Testis (tissue), 3 donors: ENCODE measurements around the gene DDX51. TPM values are rescaled to one million over a fixed set of nuclear protein-coding genes. Genes with fewer than 3 reads are reported as not detected.
A peak's percentile ranks its signal among the peaks of the same experiment; 100 is the strongest.

ENCODE experiments used
- DNase-seq: peaks from one replicate; pipeline ENCODE4 v3.0.0-alpha.2; 2019
- H3K27ac ChIP-seq, 2 donors: fragments of 200-600 bp; sonication (generic); one replicate each; pipeline ENCODE4 v1.5.1; 2019
- H3K27me3 ChIP-seq: fragments of 200-600 bp; sonication (generic); one replicate; pipeline ENCODE4 v1.5.1; 2019
- H3K36me3 ChIP-seq: fragments of 200-600 bp; sonication (generic); one replicate; pipeline ENCODE4 v1.5.1; 2017; ENCODE audit warnings: low read depth; ENCODE audit errors: missing control alignments
- H3K4me1 ChIP-seq: fragments of 200-600 bp; sonication (generic); one replicate; pipeline ENCODE4 v1.5.1; 2019
- H3K4me3 ChIP-seq, 2 donors: fragments of 200-600 bp; sonication (generic); one replicate each; pipeline ENCODE4 v1.5.1; 2017 to 2019
- H3K9me3 ChIP-seq: fragments of 200-600 bp; sonication (generic); one replicate; pipeline ENCODE4 v1.5.1; 2017
- POLR2A ChIP-seq: fragments of 450-650 bp; IDR thresholded peaks from one replicate; pipeline ENCODE4 v1.6.1; 2017; ENCODE audit warnings: antibody characterized with exemption, mild to moderate bottlenecking, moderate library complexity
- WGBS, 2 donors: methylation state at CpG; one replicate each; pipeline ENCODE4 v1.1.5; 2018; 5-methylcytosine and 5-hydroxymethylcytosine counted together
- intact Hi-C: fragments of 100-400 bp; cut with DNase I; formaldehyde crosslinking; loops from one replicate; pipeline ENCODE4 v1.15.1; 2023; ENCODE audit warnings: low total_unique reads
- polyA plus RNA-seq: library from polyadenylated mRNA; stranded (reverse); fragments of 350-450 nt; fragmentation: Illumina TruSeq; extraction: RNeasy Lipid Tissue Mini Kit (QIAGEN cat#74804); gene quantifications from one replicate; pipeline ENCODE4 v1.2.3, GENCODE V29; 2014; ENCODE audit warnings: low read depth, low replicate concordance; ENCODE audit not compliant: insufficient read depth
- total RNA-seq, 2 donors: library from RNA; depleted of rRNA; stranded (reverse); fragments of >200 nt; gene quantifications; one replicate each; pipeline ENCODE4 v1.2.3, GENCODE V29; 2016
- TF ChIP-seq, protein P1 (sequence below), 3 experiments: fragments of 450-650 bp in 2 of 3; fragments of 200-600 bp in 1 of 3; sonication (generic) in 1 of 3; IDR thresholded peaks; one replicate each; pipeline ENCODE4 v1.5.1; 2016 to 2019; ENCODE audit warnings: antibody characterized with exemption in 3 of 3, mild to moderate bottlenecking in 2 of 3, moderate library complexity in 1 of 3

DDX51 gene
- total and polyA plus RNA-seq, 3 donors from 2014 or later = 18.8 to 32.8 (median 29.0) TPM

DNA sequence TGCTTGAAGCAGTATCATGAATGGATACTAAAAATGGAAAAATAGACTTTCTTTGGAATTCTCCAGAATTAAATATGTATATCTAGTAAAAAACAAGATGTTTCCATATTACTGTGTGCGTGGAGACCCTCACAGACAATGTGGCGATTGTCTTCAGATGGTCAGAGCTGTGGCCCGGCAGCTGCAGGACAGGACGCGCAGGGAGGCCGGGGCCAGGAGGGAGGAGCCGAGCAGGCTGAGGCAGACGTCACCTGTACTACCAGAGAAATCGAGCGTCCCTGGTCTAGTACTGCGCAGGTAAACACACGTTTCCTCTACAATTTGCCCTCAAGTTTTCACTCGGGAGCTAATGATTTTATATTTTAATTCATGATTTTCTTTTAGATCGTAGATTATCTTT lies 22.8 kb downstream of the DDX51 start:
- 92 to 95% methylated on average over 14 of the region's 14 CpGs for WGBS, 2 donors
- intact Hi-C loops = no loop called here
- no peak for DNase-seq
- Histone ChIP-seq H3K4me3 (no peak overlapping the region), H3K27me3 (no peaks in the 10 kb centered on the region), H3K4me1 (no peaks in the 10 kb centered on the region), H3K27ac (no peak overlapping the region), H3K36me3 (no peaks in the 10 kb centered on the region), H3K9me3 (no peaks in the 10 kb centered on the region)
- TF ChIP-seq, protein P1, sequence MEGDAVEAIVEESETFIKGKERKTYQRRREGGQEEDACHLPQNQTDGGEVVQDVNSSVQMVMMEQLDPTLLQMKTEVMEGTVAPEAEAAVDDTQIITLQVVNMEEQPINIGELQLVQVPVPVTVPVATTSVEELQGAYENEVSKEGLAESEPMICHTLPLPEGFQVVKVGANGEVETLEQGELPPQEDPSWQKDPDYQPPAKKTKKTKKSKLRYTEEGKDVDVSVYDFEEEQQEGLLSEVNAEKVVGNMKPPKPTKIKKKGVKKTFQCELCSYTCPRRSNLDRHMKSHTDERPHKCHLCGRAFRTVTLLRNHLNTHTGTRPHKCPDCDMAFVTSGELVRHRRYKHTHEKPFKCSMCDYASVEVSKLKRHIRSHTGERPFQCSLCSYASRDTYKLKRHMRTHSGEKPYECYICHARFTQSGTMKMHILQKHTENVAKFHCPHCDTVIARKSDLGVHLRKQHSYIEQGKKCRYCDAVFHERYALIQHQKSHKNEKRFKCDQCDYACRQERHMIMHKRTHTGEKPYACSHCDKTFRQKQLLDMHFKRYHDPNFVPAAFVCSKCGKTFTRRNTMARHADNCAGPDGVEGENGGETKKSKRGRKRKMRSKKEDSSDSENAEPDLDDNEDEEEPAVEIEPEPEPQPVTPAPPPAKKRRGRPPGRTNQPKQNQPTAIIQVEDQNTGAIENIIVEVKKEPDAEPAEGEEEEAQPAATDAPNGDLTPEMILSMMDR (IDR thresholded peaks at IDR 0.05) = no peak
- no peak for TF ChIP-seq POLR2A

DNA sequence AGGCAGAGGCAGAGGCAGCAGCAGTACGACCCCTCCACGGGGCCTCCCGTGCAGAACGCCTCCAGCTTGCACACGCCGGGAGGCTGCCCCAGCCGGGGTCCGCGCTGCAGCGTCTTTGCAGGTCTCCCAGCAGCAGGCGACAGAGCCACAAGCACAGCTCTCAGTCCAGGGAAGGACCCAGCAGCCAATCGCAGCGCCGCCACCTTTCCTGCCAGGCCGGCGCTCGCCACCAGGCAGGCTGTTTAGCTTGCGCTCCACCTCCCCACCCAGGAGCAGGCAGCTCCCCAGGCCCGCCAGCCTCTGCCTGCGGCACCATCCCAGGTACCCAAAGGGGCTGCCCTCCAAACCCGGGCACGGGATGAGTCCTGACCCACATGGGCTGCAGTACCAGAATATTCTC lies 25.2 kb downstream of the DDX51 start:
- intact Hi-C loops = no loop called here
- H3K9me3 ChIP-seq = no peaks in the 10 kb centered on the region
- WGBS, 2 donors = 32 to 78% methylated on average over 10 to 22 of the region's 22 CpGs
- H3K4me1 ChIP-seq = no peaks in the 10 kb centered on the region
- no peaks in the 10 kb centered on the region for H3K36me3 ChIP-seq
- H3K27me3 ChIP-seq = no peaks in the 10 kb centered on the region
- H3K4me3 ChIP-seq = peak overlapping the region in 1 of 2 donors; percentile 10
- H3K27ac ChIP-seq = no peak overlapping the region
- no peak for TF ChIP-seq POLR2A
- TF ChIP-seq, protein P1 (IDR thresholded peaks at IDR 0.05) = no peak
- peak; percentile 8 for DNase-seq

DNA sequence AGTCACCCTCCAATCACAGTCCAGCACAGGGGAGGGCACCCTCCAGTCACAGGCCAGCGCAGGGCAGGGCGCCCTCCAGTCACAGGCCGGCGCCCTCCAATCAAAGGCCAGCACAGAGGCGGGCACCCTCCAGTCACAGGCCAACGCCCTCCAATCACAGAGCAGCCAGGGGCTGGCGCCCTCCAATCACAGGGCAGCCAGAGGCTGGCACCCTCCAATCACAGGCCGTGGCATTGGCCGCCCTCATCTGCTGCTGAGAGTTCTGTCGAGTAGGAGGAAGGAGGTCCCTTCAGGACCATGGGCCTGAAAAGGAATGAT lies 26.6 kb downstream of the DDX51 start:
- no peak for TF ChIP-seq POLR2A
- TF ChIP-seq, protein P1 (IDR thresholded peaks at IDR 0.05) = no peak
- no peak overlapping the region for H3K27ac ChIP-seq
- H3K4me1 ChIP-seq = no peaks in the 10 kb centered on the region
- WGBS, 2 donors = 67 to 72% methylated on average over 4 to 10 of the region's 10 CpGs
- no peaks in the 10 kb centered on the region for H3K9me3 ChIP-seq
- H3K4me3 ChIP-seq = peak overlapping the region in 1 of 2 donors; percentile 53
- no peaks in the 10 kb centered on the region for H3K27me3 ChIP-seq
- H3K36me3 ChIP-seq = no peaks in the 10 kb centered on the region
- intact Hi-C loops = no loop called here
- peak; percentile 84 for DNase-seq

DNA sequence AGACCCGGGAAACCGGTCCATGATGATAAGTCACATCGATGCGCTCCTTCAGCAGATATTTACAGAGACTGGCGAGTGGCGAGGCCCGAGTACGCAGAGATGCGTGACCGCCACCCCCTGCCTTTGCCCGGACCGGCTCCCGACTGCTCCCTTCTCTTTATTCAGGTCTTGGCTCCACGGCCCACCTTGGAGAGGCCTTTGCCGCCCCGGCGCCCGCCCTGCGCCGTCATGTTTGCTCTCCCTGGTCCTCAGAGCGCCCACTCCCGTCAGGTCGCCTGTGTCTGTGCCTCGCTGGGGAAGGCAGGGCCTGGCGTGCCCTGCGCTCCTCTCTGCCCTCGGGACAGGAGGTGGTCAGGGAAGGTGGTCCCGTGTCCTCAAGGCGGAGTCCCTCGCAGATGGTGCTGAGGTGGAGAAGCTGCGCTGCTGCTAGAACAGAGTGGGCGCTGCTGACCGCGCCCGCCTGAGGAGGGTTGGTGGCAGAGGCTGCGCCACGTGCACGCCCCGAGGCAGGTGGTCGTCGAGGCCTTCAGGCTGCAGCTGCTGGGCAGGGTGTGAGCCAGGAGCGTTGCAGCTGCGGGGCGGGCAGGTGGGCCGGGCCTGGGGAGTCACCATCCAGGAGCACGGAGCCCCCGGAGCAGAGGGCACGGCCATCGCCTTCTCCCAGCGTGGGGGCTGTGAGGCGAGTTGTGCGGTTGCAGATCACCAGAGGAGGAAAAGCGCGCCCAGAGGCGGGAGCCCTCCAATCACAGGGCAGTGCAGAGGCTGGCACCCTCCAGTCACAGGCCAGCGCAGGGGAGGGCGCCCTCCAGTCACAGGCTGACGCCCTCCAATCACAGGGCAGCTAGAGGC lies 27.2 kb downstream of the DDX51 start:
- intact Hi-C loops = no loop called here
- no peak overlapping the region for H3K27ac ChIP-seq
- H3K27me3 ChIP-seq = no peaks in the 10 kb centered on the region
- H3K9me3 ChIP-seq = no peaks in the 10 kb centered on the region
- no peaks in the 10 kb centered on the region for H3K36me3 ChIP-seq
- peak overlapping the region; percentile 39 to 53 for H3K4me3 ChIP-seq
- 55 to 82% methylated on average over 31 to 58 of the region's 58 CpGs for WGBS, 2 donors
- DNase-seq = peak; percentile 12
- TF ChIP-seq POLR2A = no peak
- TF ChIP-seq, protein P1 (IDR thresholded peaks at IDR 0.05) = no peak
- H3K4me1 ChIP-seq = peaks cover 2% of the 10 kb centered on the region

DNA sequence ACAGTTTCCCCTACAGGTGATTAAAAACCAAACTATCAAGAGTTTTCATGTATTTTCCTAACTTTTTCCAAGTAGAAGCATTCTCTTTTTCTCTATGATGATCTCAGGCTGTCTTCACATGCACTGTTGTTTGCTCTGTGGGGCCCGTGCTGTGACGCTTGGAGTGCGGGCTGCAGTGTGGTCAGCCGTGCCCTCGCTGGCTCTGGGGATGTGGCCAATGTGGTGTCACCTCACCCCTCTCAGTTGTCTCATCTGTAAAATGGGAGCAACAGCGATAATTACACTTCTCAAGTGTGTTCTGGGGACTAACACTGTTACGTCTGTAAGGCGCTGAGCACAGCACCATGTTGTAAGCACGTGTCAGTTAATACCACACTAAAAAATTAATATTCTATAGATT lies 28.6 kb downstream of the DDX51 start:
- no peak overlapping the region for H3K27ac ChIP-seq
- H3K4me1 ChIP-seq = peaks cover 7% of the 10 kb centered on the region
- no peak overlapping the region for H3K4me3 ChIP-seq
- intact Hi-C loops = no loop called here
- WGBS, 2 donors = 83 to 97% methylated on average over 9 of the region's 9 CpGs
- no peaks in the 10 kb centered on the region for H3K27me3 ChIP-seq
- no peak for DNase-seq
- no peaks in the 10 kb centered on the region for H3K36me3 ChIP-seq
- TF ChIP-seq, protein P1 (IDR thresholded peaks at IDR 0.05) = no peak
- TF ChIP-seq POLR2A = no peak
- H3K9me3 ChIP-seq = no peaks in the 10 kb centered on the region
